Measurements from ENCODE around the gene SPP1. TPM values are rescaled to one million over a fixed set of nuclear protein-coding genes. Genes with fewer than 3 reads are reported as not detected.
"Not testable (repeated sequence)": the region's sequence is repeated elsewhere in the genome, so short reads cannot be mapped to it uniquely, and the experiment has no call there.

Gene SPP1
- total RNA-seq, 1 donor from 2014 or later, result 11.8 TPM

- H3K36me3 ChIP-seq, result no peaks in the 10 kb centered on the region
- intact Hi-C loops (cut with DNase I), result no loop called here
Observed at GRCh38 chr4:87938746-87939145, 36.8 kb upstream of the SPP1 start.

GRCh38 chr4:87939978-87940690 is 35.4 kb upstream of the SPP1 start:
- H3K27me3 ChIP-seq, result no peaks in the 10 kb centered on the region
- no peak overlapping the region for H3K4me3 ChIP-seq
- no peak for TF ChIP-seq POLR2AphosphoS5 (IDR thresholded peaks at IDR 0.05; ENCODE audit: insufficient read depth in 1 of 2, low read depth in 1 of 2)
- no peak for TF ChIP-seq POLR2A (IDR thresholded peaks at IDR 0.05)
- H3K36me3 ChIP-seq, result no peaks in the 10 kb centered on the region
- no peak overlapping the region for H3K27ac ChIP-seq
- H3K4me1 ChIP-seq, result no peaks in the 10 kb centered on the region
- intact Hi-C loops (cut with DNase I), result no loop called here
- no peak for DNase-seq (ENCODE audit: extremely low spot score in 2 of 2)
- H3K9me3 ChIP-seq, result no peaks in the 10 kb centered on the region

More at GRCh38 chr4:87938746-87939145, 36.8 kb upstream of the SPP1 start:
- DNase-seq (ENCODE audit: extremely low spot score in 2 of 2), result no peak
- H3K27me3 ChIP-seq, result no peaks in the 10 kb centered on the region
- no peak overlapping the region for H3K4me3 ChIP-seq
- H3K4me1 ChIP-seq, result no peaks in the 10 kb centered on the region
- H3K27ac ChIP-seq, result no peak overlapping the region
- TF ChIP-seq CTCF (IDR thresholded peaks at IDR 0.05) (no peak), POLR2A (IDR thresholded peaks at IDR 0.05) (no peak), POLR2AphosphoS5 (IDR thresholded peaks at IDR 0.05; ENCODE audit: insufficient read depth in 1 of 2, low read depth in 1 of 2) (no peak)
- H3K9me3 ChIP-seq, result no peaks in the 10 kb centered on the region

- H3K27ac ChIP-seq; H3K36me3 ChIP-seq; DNase-seq (ENCODE audit: extremely low spot score in 2 of 2); H3K4me3 ChIP-seq; H3K27me3 ChIP-seq; H3K4me1 ChIP-seq; H3K9me3 ChIP-seq; intact Hi-C loops (cut with DNase I): not testable (repeated sequence)
Observed at GRCh38 chr4:87940809-87941208, 34.7 kb upstream of the SPP1 start.

- intact Hi-C loops (cut with DNase I), result no loop called here
- Histone ChIP-seq H3K27ac (no peak overlapping the region), H3K9me3 (no peaks in the 10 kb centered on the region), H3K4me3 (no peak overlapping the region), H3K36me3 (no peaks in the 10 kb centered on the region), H3K4me1 (no peaks in the 10 kb centered on the region), H3K27me3 (no peaks in the 10 kb centered on the region)
- no peak for DNase-seq (ENCODE audit: extremely low spot score in 2 of 2)
- TF ChIP-seq CTCF (IDR thresholded peaks at IDR 0.05) (no peak), POLR2A (IDR thresholded peaks at IDR 0.05) (no peak), POLR2AphosphoS5 (IDR thresholded peaks at IDR 0.05; ENCODE audit: insufficient read depth in 1 of 2, low read depth in 1 of 2) (no peak)
Observed at GRCh38 chr4:87941537-87942392, 33.7 kb upstream of the SPP1 start.

- intact Hi-C loops (cut with DNase I), result no loop called here
- TF ChIP-seq POLR2AphosphoS5 (IDR thresholded peaks at IDR 0.05; ENCODE audit: insufficient read depth in 1 of 2, low read depth in 1 of 2) (no peak), POLR2A (IDR thresholded peaks at IDR 0.05) (no peak), CTCF (IDR thresholded peaks at IDR 0.05) (no peak)
- Histone ChIP-seq H3K4me1 (no peaks in the 10 kb centered on the region), H3K9me3 (no peaks in the 10 kb centered on the region), H3K27ac (no peak overlapping the region), H3K27me3 (no peaks in the 10 kb centered on the region), H3K36me3 (no peaks in the 10 kb centered on the region), H3K4me3 (no peak overlapping the region)
- DNase-seq (ENCODE audit: extremely low spot score in 2 of 2), result no peak
Observed at GRCh38 chr4:87943660-87944149, 31.8 kb upstream of the SPP1 start.
